H1 (cell line): Measurements from ENCODE around the gene IGFBP4. TPM values are rescaled to one million over a fixed set of nuclear protein-coding genes. Genes with fewer than 3 reads are reported as not detected.

Source experiments
- CHD7 ChIP-seq: fragments of 300-600 bp; sonication (generic); IDR thresholded peaks from 2 replicates; pipeline ENCODE4 v1.7.1; 2012; ENCODE audit warnings: low read length, moderate library complexity, mild to moderate bottlenecking, inconsistent platforms; ENCODE audit not compliant: insufficient replicate concordance
- POLR2AphosphoS5 ChIP-seq: IDR thresholded peaks from 2 replicates; pipeline ENCODE4 v1.6.1; 2011; ENCODE audit warnings: low read depth, low read length
- SIX5 ChIP-seq: IDR thresholded peaks from 2 replicates; pipeline ENCODE4 v1.6.1; 2011; ENCODE audit warnings: mild to moderate bottlenecking, low read depth, low read length
- polyA plus RNA-seq, 7 experiments: library from polyadenylated mRNA; depleted of rRNA in 3 of 7; stranded (reverse) in 5 of 7; unstranded in 2 of 7; fragments of >200 nt in 5 of 7; fragments of 200-250 nt in 2 of 7; gene quantifications; 1 replicate in 5 of 7; 2 replicates in 1 of 7; 4 replicates in 1 of 7; pipeline versions ENCODE4 v1.2.1 to v1.2.3, GENCODE V29; 2011 to 2013; ENCODE audit warnings: missing spikeins in 2 of 7, mixed read lengths in 2 of 7
- total RNA-seq: library from RNA; stranded (reverse); fragmentation: NEBNext Ultra II Directional; extraction: Animal tissue kit (Norgen Biotek cat#: 25700); gene quantifications from 2 replicates; pipeline ENCODE4 v1.2.1, GENCODE V29; 2021

Gene IGFBP4
- total and polyA plus RNA-seq, 2 of the 8 experiments (the other 6 are each of a cell fraction or from before 2014, with no cell fraction given), result 85.5 to 105 TPM

GRCh38 chr17:40470932-40471828 is 27.9 kb downstream of the IGFBP4 start (continued):
- no peak for TF ChIP-seq CHD7
- TF ChIP-seq POLR2AphosphoS5, result no peak
- TF ChIP-seq SIX5, result no peak
